CD14-positive monocyte (primary cell): Measurements from ENCODE around the gene SNX32. TPM values are rescaled to one million over a fixed set of nuclear protein-coding genes. Genes with fewer than 3 reads are reported as not detected.
A peak's percentile ranks its signal among the peaks of the same experiment; 100 is the strongest.

Source experiments
- DNase-seq, 3 donors: peaks; one replicate each; pipeline ENCODE4 v3.0.0-alpha.2; 2011 to 2022
- H2AFZ ChIP-seq: 2 replicates; pipeline ENCODE4 v1.6.0; 2012; ENCODE audit warnings: mild to moderate bottlenecking, low read depth, low read length, inconsistent platforms; ENCODE audit not compliant: insufficient read depth, poor library complexity, severe bottlenecking
- H3K27ac ChIP-seq, 2 donors: 1 replicate in 1 of 2; 2 replicates in 1 of 2; pipeline ENCODE4 v1.5.1; 2012 to 2013; ENCODE audit warnings: low read length in 2 of 2, control low read depth in 1 of 2, inconsistent platforms in 1 of 2, low read depth in 1 of 2, mild to moderate bottlenecking in 1 of 2
- H3K27me3 ChIP-seq, 2 donors: one replicate each; pipeline versions ENCODE4 v1.6.0 to v1.6.1; 2011 to 2013; ENCODE audit warnings: low read length in 2 of 2; ENCODE audit not compliant: control insufficient read depth in 2 of 2, insufficient read depth in 2 of 2
- H3K36me3 ChIP-seq, 2 donors: replicated peaks in 1 of 2; 1 replicate in 1 of 2; 2 replicates in 1 of 2; pipeline versions ENCODE4 v1.5.1 to v1.6.1; 2012 to 2013; ENCODE audit warnings: low read length in 2 of 2, control low read depth in 1 of 2, inconsistent platforms in 1 of 2, mild to moderate bottlenecking in 1 of 2; ENCODE audit not compliant: insufficient read depth in 2 of 2, control insufficient read depth in 1 of 2
- H3K4me1 ChIP-seq, 2 donors: 1 replicate in 1 of 2; 2 replicates in 1 of 2; pipeline versions ENCODE4 v1.5.1 to v1.6.1; 2012 to 2013; ENCODE audit warnings: low read length in 2 of 2, control low read depth in 1 of 2, inconsistent platforms in 1 of 2, mild to moderate bottlenecking in 1 of 2, moderate library complexity in 1 of 2; ENCODE audit not compliant: insufficient read depth in 2 of 2, control insufficient read depth in 1 of 2
- H3K4me2 ChIP-seq: replicated peaks from 2 replicates; pipeline ENCODE3; 2012; ENCODE audit warnings: low read length, moderate library complexity, mild to moderate bottlenecking; ENCODE audit not compliant: poor library complexity, severe bottlenecking; ENCODE audit errors: extremely low read depth
- H3K4me3 ChIP-seq, 3 experiments: fragments of 200-600 bp in 1 of 3; sonication (generic) in 1 of 3; replicated peaks in 1 of 3; 1 replicate in 2 of 3; 2 replicates in 1 of 3; pipeline ENCODE4 v1.5.1; 2011 to 2013; ENCODE audit warnings: low read length in 3 of 3, mild to moderate bottlenecking in 3 of 3, control low read depth in 2 of 3, low read depth in 2 of 3, inconsistent platforms in 1 of 3, moderate library complexity in 1 of 3
- H3K79me2 ChIP-seq: 2 replicates; pipeline ENCODE4 v1.6.0; 2012; ENCODE audit warnings: mild to moderate bottlenecking, control low read depth, inconsistent platforms, low read length, moderate library complexity; ENCODE audit not compliant: insufficient read depth
- H3K9ac ChIP-seq: 2 replicates; pipeline ENCODE4 v1.6.0; 2017; ENCODE audit warnings: low read length, mild to moderate bottlenecking; ENCODE audit not compliant: insufficient read depth, poor library complexity, severe bottlenecking
- H3K9me3 ChIP-seq, 2 donors: replicated peaks in 1 of 2; 1 replicate in 1 of 2; 2 replicates in 1 of 2; pipeline versions ENCODE4 v1.5.1 to v1.6.1; 2012 to 2013; ENCODE audit warnings: low read length in 2 of 2, control low read depth in 1 of 2; ENCODE audit not compliant: control insufficient read depth in 1 of 2, insufficient read depth in 1 of 2
- H4K20me1 ChIP-seq: 2 replicates; pipeline ENCODE4 v1.6.0; 2012; ENCODE audit warnings: mild to moderate bottlenecking, low read length, control low read depth, moderate library complexity; ENCODE audit not compliant: insufficient read depth
- H3K27ac Mint-ChIP-seq, 7 donors: one replicate each; pipeline ENCODE4 v1.8.0; 2020; ENCODE audit warnings: mild to moderate bottlenecking in 7 of 7, mixed read lengths in 7 of 7, moderate library complexity in 6 of 7, inconsistent platforms in 2 of 7
- H3K27me3 Mint-ChIP-seq, 3 donors: one replicate each; pipeline ENCODE4 v1.8.0; 2021 to 2022; ENCODE audit warnings: low read depth in 3 of 3, mild to moderate bottlenecking in 3 of 3, mixed read lengths in 3 of 3, moderate library complexity in 3 of 3, inconsistent platforms in 1 of 3
- H3K36me3 Mint-ChIP-seq, 2 donors: one replicate each; pipeline ENCODE4 v1.8.0; 2020; ENCODE audit warnings: mixed read lengths in 2 of 2, inconsistent platforms in 1 of 2, mild to moderate bottlenecking in 1 of 2
- H3K4me1 Mint-ChIP-seq: one replicate; pipeline ENCODE4 v1.8.0; 2020; ENCODE audit warnings: mild to moderate bottlenecking, mixed read lengths
- H3K4me3 Mint-ChIP-seq, 2 donors: one replicate each; pipeline ENCODE4 v1.8.0; 2020; ENCODE audit warnings: mild to moderate bottlenecking in 2 of 2, mixed read lengths in 2 of 2, moderate library complexity in 1 of 2
- H3K9me3 Mint-ChIP-seq, 7 donors: one replicate each; pipeline ENCODE4 v1.8.0; 2020 to 2022; ENCODE audit warnings: mixed read lengths in 7 of 7, mild to moderate bottlenecking in 6 of 7, moderate library complexity in 6 of 7, inconsistent platforms in 2 of 7
- CTCF ChIP-seq: fragments of 200-600 bp; IDR thresholded peaks from one replicate; pipeline ENCODE4 v1.8.0; 2022; ENCODE audit warnings: antibody characterized with exemption, mild to moderate bottlenecking
- WGBS: methylation state at CpG from one replicate; pipeline ENCODE4 v1.1.5; 2013; ENCODE audit warnings: missing lambda C conversion rate; ENCODE audit not compliant: insufficient coverage; 5-methylcytosine and 5-hydroxymethylcytosine counted together
- intact Hi-C, 2 donors: fragments of 100-400 bp; cut with micrococcal nuclease; formaldehyde crosslinking; loops; one replicate each; pipeline versions ENCODE4 v1.15.0 to v1.15.1; 2023
- polyA plus RNA-seq, 3 donors: library from polyadenylated mRNA; depleted of rRNA in 1 of 3; unstranded in 2 of 3; stranded (reverse) in 1 of 3; fragments of 300-500 nt in 2 of 3; fragments of >200 nt in 1 of 3; fragmentation: Illumina TruSeq in 2 of 3; gene quantifications; 1 replicate in 2 of 3; 2 replicates in 1 of 3; pipeline ENCODE4 v1.2.3, GENCODE V29; 2012 to 2021

Gene SNX32
- polyA plus RNA-seq, 3 donors, result 0.07 to 0.40 (median 0.12) TPM

DNA sequence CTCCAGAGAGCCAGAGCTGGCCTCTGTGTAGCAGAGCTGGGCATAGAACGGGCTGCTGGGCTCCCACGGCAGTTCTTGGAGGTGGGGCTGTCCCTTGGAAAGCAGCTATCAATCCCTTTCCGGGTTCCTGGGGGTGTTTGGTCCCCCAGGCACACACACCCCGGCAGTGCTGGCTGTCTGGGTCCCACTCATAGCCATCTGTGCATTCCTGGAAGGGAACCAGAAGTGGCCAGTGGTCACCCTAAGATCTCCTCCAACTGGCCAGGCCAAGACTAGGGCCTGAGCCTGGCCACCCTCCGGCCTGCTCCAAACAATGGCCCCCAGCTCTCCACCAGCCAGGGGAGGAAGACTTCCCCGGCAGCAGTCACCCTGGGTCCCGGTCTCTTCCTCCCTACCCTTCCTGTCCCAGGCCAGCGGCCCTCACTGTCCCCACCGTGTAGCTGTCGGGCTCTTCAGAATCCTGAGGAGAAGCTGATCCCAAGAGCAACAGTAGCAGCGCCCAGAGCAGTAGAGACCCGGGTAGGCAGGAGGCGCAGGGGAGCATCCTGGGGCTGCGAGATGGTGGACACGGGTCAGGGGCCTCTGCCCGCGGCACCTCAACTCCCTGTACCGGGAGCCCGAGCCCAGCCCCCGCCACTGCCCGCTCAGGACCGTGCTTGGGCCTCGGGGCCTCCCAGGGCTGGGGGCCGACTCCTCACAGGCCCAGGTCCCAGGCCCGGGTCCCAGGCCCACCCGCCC lies 38.2 kb downstream of the SNX32 start:
- Histone ChIP-seq H3K9ac (no peak overlapping the region), H2AFZ (no peak overlapping the region), H3K27me3 (no peaks in the 10 kb centered on the region), H3K9me3 (no peaks in the 10 kb centered on the region), H4K20me1 (peaks cover 5% of the 10 kb centered on the region), H3K4me2 (peak overlapping the region; percentile 97), H3K79me2 (no peaks in the 10 kb centered on the region), H3K27ac (no peak overlapping the region), H3K4me1 (peaks cover 23 to 44% of the 10 kb centered on the region in 2 donors), H3K4me3 (no peak overlapping the region), H3K36me3 (peaks cover 0 to 2% of the 10 kb centered on the region in 2 donors)
- Mint-ChIP-seq H3K27ac (peak overlapping the region in 2 of 7 donors; percentile 3 to 61), H3K9me3 (peaks cover 0 to 4% (median 0%) of the 10 kb centered on the region in 7 donors), H3K27me3 (peaks cover 8 to 32% (median 29%) of the 10 kb centered on the region in 3 donors), H3K4me1 (peaks cover 28% of the 10 kb centered on the region), H3K36me3 (peaks cover 3 to 6% of the 10 kb centered on the region in 2 donors), H3K4me3 (peak overlapping the region; percentile 62 to 72)
- DNase-seq, result no peak
- intact Hi-C loops, result loop anchor here in 1 of 2 donors (2.0 kb wide), 1 partner anchor 13 kb away; the partner anchor contains the start of gene CFL1
- TF ChIP-seq CTCF, result no peak
- 72% methylated on average over 23 of the region's 26 CpGs for WGBS

DNA sequence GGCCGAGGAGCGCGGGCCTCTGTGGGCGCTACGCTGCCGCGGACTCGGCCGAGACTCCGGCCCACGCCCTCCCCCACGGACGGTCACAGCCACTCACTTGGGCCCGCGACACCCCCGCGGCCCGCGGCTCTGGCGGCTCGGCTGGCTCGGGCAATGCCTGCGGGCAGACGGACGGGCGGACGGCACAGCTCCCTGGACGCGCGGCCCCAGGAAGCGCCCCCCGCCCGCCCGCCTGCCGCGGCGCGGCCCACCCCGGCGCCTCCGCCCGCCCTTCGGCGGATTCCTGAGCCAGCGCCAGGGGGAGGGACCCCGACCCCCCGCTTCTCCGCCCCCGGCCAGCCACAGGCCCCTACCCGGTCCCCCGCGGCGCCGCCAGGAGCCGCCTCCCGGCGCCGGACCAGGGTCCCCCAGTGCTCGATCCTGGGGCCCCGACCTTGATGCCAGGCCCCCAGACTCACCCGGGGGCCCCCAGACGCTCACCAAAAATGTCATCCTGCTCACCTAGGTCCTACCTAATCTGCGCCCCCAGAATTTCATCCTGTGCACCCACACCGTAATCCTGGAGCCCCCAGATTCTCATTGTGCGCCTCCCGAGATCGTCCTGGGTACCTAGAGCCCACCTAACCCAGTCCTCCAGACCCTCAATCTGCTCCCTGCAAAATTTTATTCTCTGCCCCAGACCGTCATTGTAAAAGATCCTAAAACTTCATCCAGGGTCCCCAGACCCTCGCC lies 39.0 kb downstream of the SNX32 start, which contains the start of gene EFEMP2:
EFEMP2 (minus strand) TSS at position 215 of the 732 bp plus-strand sequence. CDS start 446 bp downstream, outside the sequence.
- 1% methylated on average over 63 of the region's 69 CpGs for whole genome bisulfite sequencing
- H4K20me1 ChIP-seq, result no peaks in the 10 kb centered on the region
- H3K4me3 ChIP-seq, result peak within 1 kb of the TSS; percentile 46 to 79 (median 58)
- peak within 1 kb of the TSS; percentile 68 for H2AFZ ChIP-seq
- H3K36me3 ChIP-seq, result no peaks in the 10 kb centered on the region
- intact Hi-C loops, result loop anchor here in 1 of 2 donors (2.0 kb wide), 1 partner anchor 14 kb away; the partner anchor contains the start of gene CFL1
- TF ChIP-seq CTCF, result no peak
- H3K27me3 ChIP-seq, result no peaks in the 10 kb centered on the region
- H3K27ac ChIP-seq, result peak within 1 kb of the TSS in 1 of 2 donors; percentile 60
- H3K79me2 ChIP-seq, result no peaks in the 10 kb centered on the region
- H3K9ac ChIP-seq, result peak within 1 kb of the TSS; percentile 61
- H3K4me3 Mint-ChIP-seq, result peak within 1 kb of the TSS; percentile 91 to 97
- H3K9me3 Mint-ChIP-seq, result peaks cover 0 to 4% (median 0%) of the 10 kb centered on the region in 7 donors
- H3K27ac Mint-ChIP-seq, result peak within 1 kb of the TSS; percentile 78 to 96 (median 83)
- H3K4me2 ChIP-seq, result peak within 1 kb of the TSS; percentile 97
- peaks cover 21% of the 10 kb centered on the region for H3K4me1 Mint-ChIP-seq
- H3K36me3 Mint-ChIP-seq, result peaks cover 0 to 3% of the 10 kb centered on the region in 2 donors
- H3K27me3 Mint-ChIP-seq, result peaks cover 8 to 32% (median 29%) of the 10 kb centered on the region in 3 donors
- peaks cover 20 to 36% of the 10 kb centered on the region in 2 donors for H3K4me1 ChIP-seq
- peak in 2 of 3 donors; percentile 33 to 53 for DNase-seq
- no peaks in the 10 kb centered on the region for H3K9me3 ChIP-seq
